H1 (cell line): ENCODE measurements around the gene SOX1. TPM values are rescaled to one million over a fixed set of nuclear protein-coding genes. Genes with fewer than 3 reads are reported as not detected.
A peak's percentile ranks its signal among the peaks of the same experiment; 100 is the strongest.

ENCODE experiments used
- CTBP2 ChIP-seq: IDR thresholded peaks from 2 replicates; pipeline ENCODE4 v1.7.0; 2011; ENCODE audit warnings: borderline replicate concordance, mild to moderate bottlenecking, moderate library complexity, mixed read lengths, low read length; ENCODE audit not compliant: insufficient read depth, insufficient read length
- EGR1 ChIP-seq: IDR thresholded peaks from 2 replicates; pipeline ENCODE4 v1.6.1; 2011; ENCODE audit warnings: low read depth, low read length, borderline replicate concordance
- HDAC2 ChIP-seq, 2 experiments: fragments of 300-600 bp in 1 of 2; sonication (generic) in 1 of 2; IDR thresholded peaks; 2 replicates each; pipeline ENCODE4 v1.6.1; 2011 to 2012; ENCODE audit warnings: low read depth in 2 of 2, low read length in 2 of 2, mild to moderate bottlenecking in 2 of 2, moderate library complexity in 2 of 2, borderline replicate concordance in 1 of 2, inconsistent platforms in 1 of 2
- HDAC6 ChIP-seq: IDR thresholded peaks from one replicate; pipeline ENCODE4 v1.7.1; 2012; ENCODE audit warnings: low read depth, mild to moderate bottlenecking, inconsistent platforms, low read length, moderate library complexity
- KDM1A ChIP-seq: fragments of 200-600, 300-600 bp; sonication (generic); IDR thresholded peaks from 2 replicates; pipeline ENCODE4 v1.7.1; 2016; ENCODE audit warnings: mild to moderate bottlenecking, low read length, borderline replicate concordance
- KDM5A ChIP-seq: fragments of 200-600 bp; IDR thresholded peaks from 2 replicates; pipeline ENCODE4 v1.7.1; 2012; ENCODE audit warnings: mild to moderate bottlenecking, low read length, inconsistent platforms, mixed read lengths
- PHF8 ChIP-seq: fragments of 200-600 bp; sonication (generic); conservative IDR thresholded peaks from 2 replicates; pipeline ENCODE4 v1.7.1; 2012; ENCODE audit warnings: low read depth, mild to moderate bottlenecking, inconsistent platforms, low read length, moderate library complexity
- POLR2AphosphoS5 ChIP-seq: IDR thresholded peaks from 2 replicates; pipeline ENCODE4 v1.6.1; 2011; ENCODE audit warnings: low read depth, low read length
- RNF2 ChIP-seq: fragments of 200-900, 300-1000 bp; sonication (generic); IDR thresholded peaks from 2 replicates; pipeline ENCODE4 v1.7.1; 2016; ENCODE audit warnings: borderline replicate concordance, low read depth, mild to moderate bottlenecking, antibody characterized with exemption, low read length; ENCODE audit not compliant: poor library complexity, severe bottlenecking; ENCODE audit errors: missing control alignments
- TBP ChIP-seq: IDR thresholded peaks from 2 replicates; pipeline ENCODE4 v1.6.1; 2011; ENCODE audit warnings: low read depth, low read length, improper control_type of control experiment
- TCF12 ChIP-seq: IDR thresholded peaks from 2 replicates; pipeline ENCODE4 v1.6.1; 2011; ENCODE audit warnings: low read depth, mild to moderate bottlenecking, low read length
- polyA plus RNA-seq, 7 experiments: library from polyadenylated mRNA; depleted of rRNA in 3 of 7; stranded (reverse) in 5 of 7; unstranded in 2 of 7; fragments of >200 nt in 5 of 7; fragments of 200-250 nt in 2 of 7; gene quantifications; 1 replicate in 5 of 7; 2 replicates in 1 of 7; 4 replicates in 1 of 7; pipeline versions ENCODE4 v1.2.1 to v1.2.3, GENCODE V29; 2011 to 2013; ENCODE audit warnings: missing spikeins in 2 of 7, mixed read lengths in 2 of 7
- total RNA-seq: library from RNA; stranded (reverse); fragmentation: NEBNext Ultra II Directional; extraction: Animal tissue kit (Norgen Biotek cat#: 25700); gene quantifications from 2 replicates; pipeline ENCODE4 v1.2.1, GENCODE V29; 2021
- TF ChIP-seq, protein P1 (sequence below): IDR thresholded peaks from 2 replicates; pipeline ENCODE4 v1.6.1; 2011; ENCODE audit warnings: low read depth, mild to moderate bottlenecking, low read length; ENCODE audit not compliant: insufficient read depth
- TF ChIP-seq, protein P2 (sequence below): IDR thresholded peaks from 2 replicates; pipeline ENCODE4 v1.6.1; 2012; ENCODE audit warnings: inconsistent platforms

SOX1 gene
- total and polyA plus RNA-seq, 2 of the 8 experiments (the other 6 are each of a cell fraction or from before 2014, with no cell fraction given) = 0.03 to 0.09 TPM

DNA sequence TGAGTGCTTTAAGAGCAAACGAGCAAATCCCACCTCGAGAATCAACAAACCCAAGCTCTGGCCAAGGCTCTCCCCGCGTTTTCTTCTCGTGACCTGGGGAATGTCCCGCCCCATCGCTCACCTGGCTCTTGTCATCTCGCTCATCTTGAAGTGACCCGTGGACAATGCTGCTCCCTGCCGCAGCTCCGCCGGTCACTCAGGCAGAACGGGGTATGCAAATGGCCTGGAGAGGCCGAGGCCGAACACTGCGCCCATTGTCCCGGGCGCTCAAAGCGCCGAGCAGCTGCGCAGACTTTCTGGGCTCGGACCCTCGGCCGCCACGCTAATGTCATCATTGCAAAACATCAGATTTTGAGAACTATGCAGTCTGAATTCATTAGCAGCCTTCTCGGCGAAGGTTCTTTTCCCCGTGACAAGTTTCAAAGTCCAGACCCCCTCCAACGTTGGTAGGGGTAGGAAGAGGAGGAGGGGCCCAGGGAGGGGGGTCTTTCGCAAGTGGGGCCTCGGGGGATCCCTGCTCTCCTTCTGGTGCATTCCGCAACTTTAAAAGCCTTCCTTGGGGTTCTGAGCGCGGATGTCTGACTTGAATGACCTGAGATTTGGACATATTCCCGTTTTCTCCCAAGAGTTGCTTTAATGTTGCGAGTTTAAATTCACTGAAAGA is 39.7 kb downstream of the SOX1 start (continued):
- TF ChIP-seq TBP (no peak), EGR1 (no peak), PHF8 (no peak), CTBP2 (no peak), TCF12 (no peak), KDM5A (no peak), POLR2AphosphoS5 (no peak), HDAC6 (no peak), HDAC2 (IDR thresholded peaks at IDR 0.05; ENCODE audit: borderline replicate concordance in 1 of 2, low read depth in 2 of 2, low read length in 2 of 2) (no peak), KDM1A (no peak), RNF2 (peak; percentile 62)
- TF ChIP-seq, protein P1, sequence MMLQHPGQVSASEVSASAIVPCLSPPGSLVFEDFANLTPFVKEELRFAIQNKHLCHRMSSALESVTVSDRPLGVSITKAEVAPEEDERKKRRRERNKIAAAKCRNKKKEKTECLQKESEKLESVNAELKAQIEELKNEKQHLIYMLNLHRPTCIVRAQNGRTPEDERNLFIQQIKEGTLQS = no peak
- TF ChIP-seq, protein P2, sequence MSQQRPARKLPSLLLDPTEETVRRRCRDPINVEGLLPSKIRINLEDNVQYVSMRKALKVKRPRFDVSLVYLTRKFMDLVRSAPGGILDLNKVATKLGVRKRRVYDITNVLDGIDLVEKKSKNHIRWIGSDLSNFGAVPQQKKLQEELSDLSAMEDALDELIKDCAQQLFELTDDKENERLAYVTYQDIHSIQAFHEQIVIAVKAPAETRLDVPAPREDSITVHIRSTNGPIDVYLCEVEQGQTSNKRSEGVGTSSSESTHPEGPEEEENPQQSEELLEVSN = peak; percentile 29
